Measurements from ENCODE around the gene SERPINA12. TPM values are rescaled to one million over a fixed set of nuclear protein-coding genes. Genes with fewer than 3 reads are reported as not detected.

Gene SERPINA12
- total RNA-seq, 6 experiments from 2014 or later, result 0.26 to 2.8 (median 0.39) TPM; not detected in 3

- Histone ChIP-seq H3K9me3 (no peaks in the 10 kb centered on the region), H3K27ac (no peak overlapping the region), H3K36me3 (peaks cover 0 to 20% (median 6%) of the 10 kb centered on the region in 4 donors), H3K4me1 (no peaks in the 10 kb centered on the region), H3K4me3 (no peak overlapping the region), H3K27me3 (no peaks in the 10 kb centered on the region)
- TF ChIP-seq POLR2A (IDR thresholded peaks at IDR 0.05) (no peak), CTCF (IDR thresholded peaks at IDR 0.05) (no peak)
- ATAC-seq, result peak; percentile 12 to 57 (median 28)
- 71% methylated on average over 2 of the region's 4 CpGs for WGBS (ENCODE audit: insufficient coverage, low coverage, low lambda C conversion rate, missing lambda C conversion rate)
- DNase-seq, result no peak
- intact Hi-C loops (cut with DNase I), result loop anchor here in 1 of 2 donors (10.0 kb wide), 1 partner anchor 104 kb away; no protein-coding TSS in a partner anchor
Measured at GRCh38 chr14:94441130-94441529, 68.1 kb downstream of the SERPINA12 start.

GRCh38 chr14:94439453-94440057, 69.7 kb downstream of the SERPINA12 start:
- intact Hi-C loops (cut with DNase I), result loop anchor here in 1 of 2 donors (10.0 kb wide), 2 partner anchors 45 to 105 kb away; no protein-coding TSS in a partner anchor
- TF ChIP-seq POLR2A (IDR thresholded peaks at IDR 0.05), result no peak
- no peak for TF ChIP-seq CTCF (IDR thresholded peaks at IDR 0.05)
- ATAC-seq (peak in 2 of 4 donors; percentile 15 to 50), DNase-seq (no peak)
- H3K9me3 ChIP-seq, result no peaks in the 10 kb centered on the region
- WGBS (ENCODE audit: insufficient coverage, low coverage, low lambda C conversion rate, missing lambda C conversion rate), result 76% methylated on average over 5 of the region's 5 CpGs
- H3K27me3 ChIP-seq, result no peaks in the 10 kb centered on the region
- peaks cover 0 to 11% (median 3%) of the 10 kb centered on the region in 4 donors for H3K36me3 ChIP-seq
- no peaks in the 10 kb centered on the region for H3K4me1 ChIP-seq
- no peak overlapping the region for H3K27ac ChIP-seq
- H3K4me3 ChIP-seq, result no peak overlapping the region

Other genes starting within 250 kb of the SERPINA12 start
- gene SERPINA10, start 216.2 kb downstream of the SERPINA12 start, total RNA-seq, result 100 to 1,000 TPM; 114 to 400 (median 239) TPM
- 100 to 1,000 TPM; 185 to 407 (median 236) TPM for gene SERPINA6, start 186.1 kb downstream of the SERPINA12 start, total RNA-seq
- not detected for gene SERPINA2, start 142.8 kb downstream of the SERPINA12 start, total RNA-seq
- over 10,000 TPM; 18,575 to 39,670 (median 31,917) TPM for gene SERPINA1, start 120.9 kb downstream of the SERPINA12 start, total RNA-seq
- 100 to 1,000 TPM in 4 of 6 experiments, 10 to 100 TPM in 2; 79.7 to 414 (median 172) TPM for gene SERPINA11, start 56.7 kb downstream of the SERPINA12 start, total RNA-seq
- gene SERPINA9, start 33.3 kb downstream of the SERPINA12 start, total RNA-seq, result under 1 TPM in 1 of 6 experiments, not detected in 5; 0.18 TPM
- 100 to 1,000 TPM in 4 of 6 experiments, 10 to 100 TPM in 2; 41.2 to 204 (median 145) TPM for gene SERPINA4, start 52.0 kb upstream of the SERPINA12 start, total RNA-seq
- gene SERPINA5, start 72.0 kb upstream of the SERPINA12 start, total RNA-seq, result 100 to 1,000 TPM in 4 of 6 experiments, 10 to 100 TPM in 2; 24.7 to 317 (median 167) TPM
- over 10,000 TPM in 2 of 6 experiments, 1,000 to 10,000 TPM in 4; 5,211 to 12,749 (median 8,707) TPM for gene SERPINA3, start 102.9 kb upstream of the SERPINA12 start, total RNA-seq

All from right lobe of liver (tissue), 6 donors.